ENCODE measurements around the gene CRB2. TPM values are rescaled to one million over a fixed set of nuclear protein-coding genes. Genes with fewer than 3 reads are reported as not detected.

The CRB2 gene
- not detected in 2 replicates for total RNA-seq

DNA sequence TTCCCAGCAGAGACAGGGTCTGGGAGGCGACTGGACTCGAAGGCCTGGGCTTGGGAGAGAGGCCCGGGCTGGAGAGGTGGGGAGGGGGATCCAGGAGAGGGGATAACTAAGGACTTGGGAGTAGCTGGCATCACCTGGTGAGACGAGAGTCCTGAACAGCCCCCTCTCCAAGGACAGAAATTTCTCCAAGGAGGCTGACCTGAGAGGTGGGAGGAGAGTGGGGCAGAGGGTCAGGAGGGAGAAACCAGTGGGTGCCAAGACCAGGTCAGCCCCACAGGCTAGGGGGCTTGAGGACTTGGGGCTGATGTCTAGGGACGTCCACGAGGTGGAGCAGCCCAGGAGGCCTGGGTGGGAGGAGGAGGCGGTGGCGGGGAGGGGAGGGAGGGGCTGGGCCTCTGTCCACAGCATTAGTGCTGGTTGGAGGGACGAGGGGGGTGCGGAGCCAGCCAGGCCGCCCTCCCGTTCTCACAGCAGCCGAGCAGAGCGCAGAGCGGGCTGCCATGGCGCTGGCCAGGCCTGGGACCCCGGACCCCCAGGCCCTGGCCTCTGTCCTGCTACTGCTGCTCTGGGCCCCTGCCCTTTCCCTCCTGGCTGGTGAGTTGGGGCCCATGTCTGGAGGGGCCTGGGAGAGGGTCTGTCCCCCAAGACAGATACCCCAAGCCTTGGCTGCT, at the start of gene CRB2:
TSS of gene CRB2 (plus strand) at position 437 of the 671 bp plus-strand sequence. CDS start at position 501, 64 bp downstream.
- no peak within 1 kb of the TSS for H3K27ac Mint-ChIP-seq
- no peaks in the 10 kb centered on the region for H3K36me3 Mint-ChIP-seq (ENCODE audit: low read depth)
- intact Hi-C loops (cut with micrococcal nuclease): loop anchor here (10.0 kb wide), 1 partner anchor 891 kb away; no protein-coding TSS in a partner anchor
- peaks cover 19% of the 10 kb centered on the region for H3K4me1 Mint-ChIP-seq
- H3K9me3 Mint-ChIP-seq: no peaks in the 10 kb centered on the region
- no peak within 1 kb of the TSS for H3K4me3 Mint-ChIP-seq
- peaks cover 6% of the 10 kb centered on the region for H3K27me3 Mint-ChIP-seq
- no peak for DNase-seq

GRCh38 chr9:123309611-123310010, 46.4 kb upstream of the CRB2 start:
- no peaks in the 10 kb centered on the region for H3K9me3 Mint-ChIP-seq
- no peak overlapping the region for H3K27ac Mint-ChIP-seq
- H3K36me3 Mint-ChIP-seq (ENCODE audit: low read depth): no peaks in the 10 kb centered on the region
- no peak for DNase-seq
- H3K4me1 Mint-ChIP-seq: peaks cover 8% of the 10 kb centered on the region
- peaks cover 6% of the 10 kb centered on the region for H3K27me3 Mint-ChIP-seq
- H3K4me3 Mint-ChIP-seq: no peak overlapping the region
- intact Hi-C loops (cut with micrococcal nuclease): no loop called here

DNA sequence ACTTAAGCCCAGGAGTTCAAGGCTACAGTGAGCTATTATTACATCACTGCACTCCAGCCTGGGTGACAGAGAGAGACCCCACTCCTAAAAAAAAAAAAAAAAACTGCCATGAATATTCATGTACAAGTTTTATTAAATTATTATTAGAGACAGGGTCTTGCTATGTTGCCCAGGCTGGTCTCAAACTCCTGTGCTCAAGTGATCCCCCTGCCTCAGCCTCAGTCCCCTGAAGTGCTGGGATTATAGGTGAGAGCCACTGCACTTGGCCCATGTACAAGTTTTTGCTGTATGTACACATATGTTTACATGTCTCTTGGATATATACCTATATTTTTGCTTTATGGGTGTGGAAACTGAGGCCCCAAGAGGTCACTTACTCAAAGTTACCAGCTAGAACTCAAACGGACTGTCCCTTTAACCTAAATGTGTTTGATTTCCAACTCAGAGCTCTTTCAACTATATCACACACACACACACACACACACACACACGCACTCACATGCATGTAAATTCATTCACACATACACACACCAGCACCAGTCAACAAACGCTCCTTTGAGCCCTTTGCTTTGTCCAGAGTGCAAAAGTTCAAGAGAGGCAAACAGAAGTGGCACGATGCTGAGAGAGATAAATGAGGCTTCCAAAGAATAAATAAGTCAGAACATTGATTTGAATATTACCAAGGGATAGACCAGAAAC, 45.3 kb upstream of the CRB2 start:
- H3K27ac Mint-ChIP-seq: no peak overlapping the region
- no peaks in the 10 kb centered on the region for H3K36me3 Mint-ChIP-seq (ENCODE audit: low read depth)
- peaks cover 6% of the 10 kb centered on the region for H3K27me3 Mint-ChIP-seq
- H3K4me3 Mint-ChIP-seq: no peak overlapping the region
- peaks cover 2% of the 10 kb centered on the region for H3K4me1 Mint-ChIP-seq
- intact Hi-C loops (cut with micrococcal nuclease): no loop called here
- no peaks in the 10 kb centered on the region for H3K9me3 Mint-ChIP-seq
- no peak for DNase-seq

DNA sequence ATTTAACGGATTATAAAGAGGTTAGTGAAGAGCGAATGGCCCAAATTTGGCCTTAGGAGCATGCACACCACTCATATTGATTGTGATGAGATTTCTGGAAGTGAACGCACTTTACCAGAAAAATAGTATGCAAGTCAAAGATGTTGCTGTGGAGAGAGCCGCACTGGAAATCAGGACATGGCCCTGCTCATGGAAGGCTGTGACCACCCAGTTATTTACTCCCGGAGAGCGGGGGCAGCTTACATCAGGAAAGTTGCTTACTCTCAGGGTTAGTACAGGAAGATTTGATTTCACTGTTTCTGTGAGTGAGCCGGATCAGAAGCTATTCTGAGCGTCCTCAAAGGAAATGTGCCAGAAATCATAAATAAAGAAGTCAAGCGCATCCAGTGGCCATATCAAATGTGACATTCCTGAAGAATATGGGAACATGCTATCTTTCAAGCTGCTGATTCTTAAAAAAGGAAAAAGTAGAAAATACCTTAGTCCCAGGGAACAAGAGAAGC, 44.7 kb upstream of the CRB2 start:
- no peaks in the 10 kb centered on the region for H3K9me3 Mint-ChIP-seq
- no peak overlapping the region for H3K27ac Mint-ChIP-seq
- peaks cover 2% of the 10 kb centered on the region for H3K4me1 Mint-ChIP-seq
- H3K36me3 Mint-ChIP-seq (ENCODE audit: low read depth): no peaks in the 10 kb centered on the region
- DNase-seq: no peak
- H3K27me3 Mint-ChIP-seq: peaks cover 6% of the 10 kb centered on the region
- no peak overlapping the region for H3K4me3 Mint-ChIP-seq
- intact Hi-C loops (cut with micrococcal nuclease): no loop called here

- Mint-ChIP-seq H3K9me3 (no peaks in the 10 kb centered on the region), H3K27ac (no peak overlapping the region), H3K36me3 (ENCODE audit: low read depth) (no peaks in the 10 kb centered on the region), H3K4me3 (no peak overlapping the region), H3K4me1 (peaks cover 4% of the 10 kb centered on the region), H3K27me3 (peaks cover 6% of the 10 kb centered on the region)
- intact Hi-C loops (cut with micrococcal nuclease): no loop called here
- no peak for DNase-seq
These were observed 43.6 kb upstream of the CRB2 start for GRCh38 chr9:123312306-123312877.

- Mint-ChIP-seq H3K36me3 (ENCODE audit: low read depth) (no peaks in the 10 kb centered on the region), H3K27ac (no peak overlapping the region), H3K4me3 (no peak overlapping the region), H3K27me3 (peaks cover 6% of the 10 kb centered on the region), H3K9me3 (no peaks in the 10 kb centered on the region), H3K4me1 (peaks cover 11% of the 10 kb centered on the region)
- intact Hi-C loops (cut with micrococcal nuclease): no loop called here
- no peak for DNase-seq
These were observed 41.4 kb upstream of the CRB2 start for GRCh38 chr9:123314617-123315016.

DNA sequence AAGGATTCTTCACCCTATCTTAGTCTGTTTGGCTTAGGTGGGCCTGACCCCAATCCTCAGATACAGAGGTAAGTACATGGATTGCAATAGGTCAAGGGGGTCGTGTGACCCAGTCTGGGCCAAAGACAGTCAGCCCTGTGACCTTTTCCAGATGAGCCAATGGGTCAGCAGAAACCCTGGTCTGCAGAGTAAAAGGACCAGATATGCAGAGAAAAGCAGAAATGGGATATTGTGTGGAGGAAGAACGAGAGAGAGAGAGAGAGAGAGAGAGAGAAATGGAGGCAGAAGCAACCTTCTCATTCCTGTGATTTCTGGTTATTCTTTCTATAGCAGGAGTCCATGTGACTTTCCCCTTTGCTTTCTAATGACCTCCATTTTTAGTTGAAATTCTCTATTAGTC, 40.4 kb upstream of the CRB2 start:
- DNase-seq: no peak
- Mint-ChIP-seq H3K27ac (no peak overlapping the region), H3K4me1 (peaks cover 13% of the 10 kb centered on the region), H3K9me3 (no peaks in the 10 kb centered on the region), H3K36me3 (ENCODE audit: low read depth) (no peaks in the 10 kb centered on the region), H3K27me3 (peaks cover 6% of the 10 kb centered on the region), H3K4me3 (no peak overlapping the region)
- intact Hi-C loops (cut with micrococcal nuclease): no loop called here

- H3K36me3 Mint-ChIP-seq (ENCODE audit: low read depth): no peaks in the 10 kb centered on the region
- no peak overlapping the region for H3K27ac Mint-ChIP-seq
- H3K27me3 Mint-ChIP-seq: peaks cover 4% of the 10 kb centered on the region
- DNase-seq: no peak
- peaks cover 13% of the 10 kb centered on the region for H3K4me1 Mint-ChIP-seq
- intact Hi-C loops (cut with micrococcal nuclease): no loop called here
- no peak overlapping the region for H3K4me3 Mint-ChIP-seq
- no peaks in the 10 kb centered on the region for H3K9me3 Mint-ChIP-seq
These were observed 39.8 kb upstream of the CRB2 start for GRCh38 chr9:123316053-123316718.

DNA sequence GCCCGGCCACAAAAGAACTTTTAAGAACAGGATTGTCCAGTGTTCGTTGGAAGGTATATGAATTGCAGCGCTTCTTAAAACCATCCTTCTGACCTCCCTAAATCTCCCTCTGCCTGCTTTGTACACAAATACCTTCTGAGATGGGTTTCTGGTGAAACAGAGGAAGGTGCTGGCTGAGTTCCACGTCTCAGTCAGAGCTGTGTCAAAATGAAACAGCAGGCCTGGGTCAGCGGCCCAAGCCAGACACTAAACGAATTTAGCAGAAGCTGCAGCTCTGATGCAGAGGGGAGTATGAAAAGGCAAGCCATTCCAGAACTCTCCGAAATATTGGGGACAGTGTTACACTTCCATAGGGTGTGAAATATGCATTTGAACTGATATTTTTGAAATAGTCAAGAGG, 37.8 kb upstream of the CRB2 start:
- H3K27ac Mint-ChIP-seq: no peak overlapping the region
- H3K4me3 Mint-ChIP-seq: no peak overlapping the region
- no peaks in the 10 kb centered on the region for H3K9me3 Mint-ChIP-seq
- DNase-seq: no peak
- peaks cover 2% of the 10 kb centered on the region for H3K27me3 Mint-ChIP-seq
- peaks cover 30% of the 10 kb centered on the region for H3K4me1 Mint-ChIP-seq
- H3K36me3 Mint-ChIP-seq (ENCODE audit: low read depth): no peaks in the 10 kb centered on the region
- intact Hi-C loops (cut with micrococcal nuclease): no loop called here

GRCh38 chr9:123318961-123319421, 37.0 kb upstream of the CRB2 start:
- Mint-ChIP-seq H3K4me3 (no peak overlapping the region), H3K4me1 (peaks cover 32% of the 10 kb centered on the region), H3K27me3 (peaks cover 2% of the 10 kb centered on the region), H3K27ac (no peak overlapping the region), H3K9me3 (no peaks in the 10 kb centered on the region), H3K36me3 (ENCODE audit: low read depth) (no peaks in the 10 kb centered on the region)
- intact Hi-C loops (cut with micrococcal nuclease): no loop called here
- DNase-seq: no peak

- no peak for DNase-seq
- no peaks in the 10 kb centered on the region for H3K36me3 Mint-ChIP-seq (ENCODE audit: low read depth)
- peaks cover 34% of the 10 kb centered on the region for H3K4me1 Mint-ChIP-seq
- no peaks in the 10 kb centered on the region for H3K9me3 Mint-ChIP-seq
- no peaks in the 10 kb centered on the region for H3K27me3 Mint-ChIP-seq
- H3K27ac Mint-ChIP-seq: no peak overlapping the region
- no peak overlapping the region for H3K4me3 Mint-ChIP-seq
- intact Hi-C loops (cut with micrococcal nuclease): loop anchor here (5.0 kb wide), 1 partner anchor 92 kb away; no protein-coding TSS in a partner anchor
These were observed 36.3 kb upstream of the CRB2 start for GRCh38 chr9:123319541-123320339.

GRCh38 chr9:123320814-123321213, 35.2 kb upstream of the CRB2 start:
- H3K27ac Mint-ChIP-seq: no peak overlapping the region
- H3K36me3 Mint-ChIP-seq (ENCODE audit: low read depth): no peaks in the 10 kb centered on the region
- H3K9me3 Mint-ChIP-seq: no peaks in the 10 kb centered on the region
- intact Hi-C loops (cut with micrococcal nuclease): loop anchor here (5.0 kb wide), 1 partner anchor 94 kb away; no protein-coding TSS in a partner anchor
- peaks cover 40% of the 10 kb centered on the region for H3K4me1 Mint-ChIP-seq
- no peaks in the 10 kb centered on the region for H3K27me3 Mint-ChIP-seq
- no peak for DNase-seq
- no peak overlapping the region for H3K4me3 Mint-ChIP-seq

- Mint-ChIP-seq H3K36me3 (ENCODE audit: low read depth) (no peaks in the 10 kb centered on the region), H3K27me3 (no peaks in the 10 kb centered on the region), H3K27ac (peak overlapping the region; percentile 84), H3K9me3 (no peaks in the 10 kb centered on the region), H3K4me1 (peaks cover 40% of the 10 kb centered on the region), H3K4me3 (no peak overlapping the region)
- intact Hi-C loops (cut with micrococcal nuclease): loop anchor here (5.0 kb wide), 1 partner anchor 94 kb away; no protein-coding TSS in a partner anchor
- no peak for DNase-seq
These were observed 34.3 kb upstream of the CRB2 start for GRCh38 chr9:123321616-123322272.

Measured in activated CD4-positive, alpha-beta T cell treated with anti-CD3 and anti-CD28 coated beads, Interleukin-2, amount 10 ng/mL, durations not matched to agents 24 days and 14 days (primary cell).